ENCODE data around the gene ANO10. TPM values are rescaled to one million over a fixed set of nuclear protein-coding genes. Genes with fewer than 3 reads are reported as not detected.

The ANO10 gene
- total RNA-seq, 1 experiment from 2014 or later, result 26.6 TPM

DNA sequence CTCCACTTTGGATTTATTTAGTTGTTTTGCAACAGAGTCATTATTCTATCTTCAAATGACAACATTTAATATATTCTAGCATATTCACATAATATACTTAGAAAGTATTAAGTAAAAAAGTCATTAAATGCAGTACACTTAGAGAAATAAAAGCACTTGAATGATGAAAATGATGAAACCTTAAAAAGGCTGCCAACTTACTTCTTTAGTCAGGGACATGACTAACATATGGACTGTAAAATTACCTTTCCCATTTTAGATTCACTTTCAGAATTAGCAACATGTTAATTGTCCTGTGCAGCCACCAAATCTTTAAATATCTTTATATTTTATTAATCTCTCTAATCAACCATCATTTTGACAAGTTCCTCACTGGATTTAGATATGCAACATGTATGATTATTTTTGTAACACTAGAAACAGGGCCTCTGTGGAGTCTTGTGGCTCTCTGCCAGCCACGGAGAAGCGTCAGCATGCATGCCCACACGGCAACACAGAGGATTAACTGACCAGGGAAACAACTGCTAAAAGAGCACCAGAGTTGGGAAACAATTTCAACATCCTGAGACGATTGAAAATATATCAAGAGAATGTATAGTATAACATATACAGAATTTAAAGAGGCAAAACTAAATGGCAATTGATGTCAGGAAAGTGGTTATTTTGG, 95.7 kb downstream of the ANO10 start:
- ChIA-PET POLR2A (no interaction called here), CTCF (no interaction called here)
- no peaks in the 10 kb centered on the region for H3K9me3 ChIP-seq (ENCODE audit: control insufficient read depth, insufficient read depth, low read depth, low read length)
- ATAC-seq (no peak), DNase-seq (ENCODE audit: low read depth, low spot score) (no peak)
- H3K4me3 ChIP-seq (ENCODE audit: low read depth in 2 of 2, low read length in 2 of 2), result no peak overlapping the region
- intact Hi-C loops (cut with micrococcal nuclease; ENCODE audit: unreplicated experiment), result no loop called here
- no peak overlapping the region for H3K27ac ChIP-seq (ENCODE audit: low read length)
- BruUV-seq (replicated peaks), result no TSS peak
- no peaks in the 10 kb centered on the region for H3K4me1 ChIP-seq (ENCODE audit: control insufficient read depth, insufficient read depth, low read length)
- H3K36me3 ChIP-seq (ENCODE audit: control insufficient read depth, insufficient read depth, low read length), result no peaks in the 10 kb centered on the region
- in situ Hi-C loops (cut with HindIII; ENCODE audit: low pct_unique_long_range_greater_than_20kb, low sequenced_read_pairs), result no loop called here
- TF ChIP-seq, protein P1, sequence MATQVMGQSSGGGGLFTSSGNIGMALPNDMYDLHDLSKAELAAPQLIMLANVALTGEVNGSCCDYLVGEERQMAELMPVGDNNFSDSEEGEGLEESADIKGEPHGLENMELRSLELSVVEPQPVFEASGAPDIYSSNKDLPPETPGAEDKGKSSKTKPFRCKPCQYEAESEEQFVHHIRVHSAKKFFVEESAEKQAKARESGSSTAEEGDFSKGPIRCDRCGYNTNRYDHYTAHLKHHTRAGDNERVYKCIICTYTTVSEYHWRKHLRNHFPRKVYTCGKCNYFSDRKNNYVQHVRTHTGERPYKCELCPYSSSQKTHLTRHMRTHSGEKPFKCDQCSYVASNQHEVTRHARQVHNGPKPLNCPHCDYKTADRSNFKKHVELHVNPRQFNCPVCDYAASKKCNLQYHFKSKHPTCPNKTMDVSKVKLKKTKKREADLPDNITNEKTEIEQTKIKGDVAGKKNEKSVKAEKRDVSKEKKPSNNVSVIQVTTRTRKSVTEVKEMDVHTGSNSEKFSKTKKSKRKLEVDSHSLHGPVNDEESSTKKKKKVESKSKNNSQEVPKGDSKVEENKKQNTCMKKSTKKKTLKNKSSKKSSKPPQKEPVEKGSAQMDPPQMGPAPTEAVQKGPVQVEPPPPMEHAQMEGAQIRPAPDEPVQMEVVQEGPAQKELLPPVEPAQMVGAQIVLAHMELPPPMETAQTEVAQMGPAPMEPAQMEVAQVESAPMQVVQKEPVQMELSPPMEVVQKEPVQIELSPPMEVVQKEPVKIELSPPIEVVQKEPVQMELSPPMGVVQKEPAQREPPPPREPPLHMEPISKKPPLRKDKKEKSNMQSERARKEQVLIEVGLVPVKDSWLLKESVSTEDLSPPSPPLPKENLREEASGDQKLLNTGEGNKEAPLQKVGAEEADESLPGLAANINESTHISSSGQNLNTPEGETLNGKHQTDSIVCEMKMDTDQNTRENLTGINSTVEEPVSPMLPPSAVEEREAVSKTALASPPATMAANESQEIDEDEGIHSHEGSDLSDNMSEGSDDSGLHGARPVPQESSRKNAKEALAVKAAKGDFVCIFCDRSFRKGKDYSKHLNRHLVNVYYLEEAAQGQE (IDR thresholded peaks at IDR 0.05; ENCODE audit: insufficient read depth in 1 of 2, low read depth in 2 of 2, low read length in 1 of 2), result no peak
- no peak for TF ChIP-seq TCF7L2 (IDR thresholded peaks at IDR 0.05; ENCODE audit: low read depth, low read length)
- TF ChIP-seq, protein P2, sequence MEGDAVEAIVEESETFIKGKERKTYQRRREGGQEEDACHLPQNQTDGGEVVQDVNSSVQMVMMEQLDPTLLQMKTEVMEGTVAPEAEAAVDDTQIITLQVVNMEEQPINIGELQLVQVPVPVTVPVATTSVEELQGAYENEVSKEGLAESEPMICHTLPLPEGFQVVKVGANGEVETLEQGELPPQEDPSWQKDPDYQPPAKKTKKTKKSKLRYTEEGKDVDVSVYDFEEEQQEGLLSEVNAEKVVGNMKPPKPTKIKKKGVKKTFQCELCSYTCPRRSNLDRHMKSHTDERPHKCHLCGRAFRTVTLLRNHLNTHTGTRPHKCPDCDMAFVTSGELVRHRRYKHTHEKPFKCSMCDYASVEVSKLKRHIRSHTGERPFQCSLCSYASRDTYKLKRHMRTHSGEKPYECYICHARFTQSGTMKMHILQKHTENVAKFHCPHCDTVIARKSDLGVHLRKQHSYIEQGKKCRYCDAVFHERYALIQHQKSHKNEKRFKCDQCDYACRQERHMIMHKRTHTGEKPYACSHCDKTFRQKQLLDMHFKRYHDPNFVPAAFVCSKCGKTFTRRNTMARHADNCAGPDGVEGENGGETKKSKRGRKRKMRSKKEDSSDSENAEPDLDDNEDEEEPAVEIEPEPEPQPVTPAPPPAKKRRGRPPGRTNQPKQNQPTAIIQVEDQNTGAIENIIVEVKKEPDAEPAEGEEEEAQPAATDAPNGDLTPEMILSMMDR (IDR thresholded peaks at IDR 0.05), result no peak
- no peak for TF ChIP-seq POLR2AphosphoS5 (IDR thresholded peaks at IDR 0.05; ENCODE audit: low read depth, low read length)
- no peak for TF ChIP-seq SIN3A (IDR thresholded peaks at IDR 0.05; ENCODE audit: borderline replicate concordance, insufficient read depth, low read depth, low read length)
- H3K27me3 ChIP-seq (ENCODE audit: control insufficient read depth, insufficient read depth, low read length), result no peaks in the 10 kb centered on the region

DNA sequence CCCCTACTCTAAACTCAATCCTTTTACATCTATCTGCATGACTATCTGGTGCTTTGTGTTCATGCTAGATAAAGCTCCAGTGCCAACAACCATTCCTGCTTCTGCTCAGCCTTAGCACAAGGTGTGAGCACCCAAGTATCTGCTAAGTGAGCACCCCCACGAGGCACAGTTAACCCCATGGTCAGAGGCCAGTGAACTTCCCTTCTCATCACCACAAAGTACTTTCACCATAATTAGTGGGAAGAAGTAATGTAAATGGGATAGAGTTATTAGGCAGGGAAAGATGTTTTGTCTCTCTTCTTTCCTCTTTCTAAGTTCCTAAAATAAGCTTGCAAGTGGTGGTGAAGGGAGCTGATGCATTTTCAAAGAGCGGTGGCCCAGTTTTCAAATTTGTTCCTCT, 96.4 kb downstream of the ANO10 start:
- Histone ChIP-seq H3K4me1 (ENCODE audit: control insufficient read depth, insufficient read depth, low read length) (no peaks in the 10 kb centered on the region), H3K36me3 (ENCODE audit: control insufficient read depth, insufficient read depth, low read length) (no peaks in the 10 kb centered on the region), H3K4me3 (ENCODE audit: low read depth in 2 of 2, low read length in 2 of 2) (no peak overlapping the region), H3K9me3 (ENCODE audit: control insufficient read depth, insufficient read depth, low read depth, low read length) (no peaks in the 10 kb centered on the region), H3K27me3 (ENCODE audit: control insufficient read depth, insufficient read depth, low read length) (no peaks in the 10 kb centered on the region), H3K27ac (ENCODE audit: low read length) (no peak overlapping the region)
- DNase-seq (ENCODE audit: low read depth, low spot score) (no peak), ATAC-seq (no peak)
- in situ Hi-C loops (cut with HindIII; ENCODE audit: low pct_unique_long_range_greater_than_20kb, low sequenced_read_pairs), result no loop called here
- TF ChIP-seq SIN3A (IDR thresholded peaks at IDR 0.05; ENCODE audit: borderline replicate concordance, insufficient read depth, low read depth, low read length), result no peak
- no peak for TF ChIP-seq POLR2AphosphoS5 (IDR thresholded peaks at IDR 0.05; ENCODE audit: low read depth, low read length)
- TF ChIP-seq, protein P1 (IDR thresholded peaks at IDR 0.05; ENCODE audit: insufficient read depth in 1 of 2, low read depth in 2 of 2, low read length in 1 of 2), result no peak
- TF ChIP-seq, protein P2 (IDR thresholded peaks at IDR 0.05), result no peak
- TF ChIP-seq TCF7L2 (IDR thresholded peaks at IDR 0.05; ENCODE audit: low read depth, low read length), result no peak
- intact Hi-C loops (cut with micrococcal nuclease; ENCODE audit: unreplicated experiment), result no loop called here
- POLR2A ChIA-PET, result no interaction called here
- CTCF ChIA-PET, result no interaction called here
- no TSS peak for BruUV-seq (replicated peaks)

Data from Panc1 (cell line).